Measurements from ENCODE around the gene TRPV5. TPM values are rescaled to one million over a fixed set of nuclear protein-coding genes. Genes with fewer than 3 reads are reported as not detected.

TRPV5 gene
- total and polyA plus RNA-seq, 2 donors (not counting 3 experiments of a cell fraction or from before 2014, with no cell fraction given) = not detected

- DNase-seq (ENCODE audit: low read depth, low spot score) (no peak), FAIRE-seq (no peak)
- H3K4me2 ChIP-seq (ENCODE audit: insufficient read depth, low read length) = no peak within 1 kb of the TSS
- no peak within 1 kb of the TSS for H3K27ac ChIP-seq (ENCODE audit: insufficient read depth, low read depth, low read length)
- no peak within 1 kb of the TSS for H2AFZ ChIP-seq (ENCODE audit: low read depth, low read length)
- H3K4me1 ChIP-seq (ENCODE audit: control insufficient read depth, extremely low read depth, insufficient read depth, low read length) = no peaks in the 10 kb centered on the region
- H3K27me3 ChIP-seq (ENCODE audit: control insufficient read depth in 2 of 2, insufficient read depth in 2 of 2, low read length in 2 of 2) = no peaks in the 10 kb centered on the region
- ChIA-PET POLR2A (no interaction called here), CTCF (no interaction called here)
- no peak for TF ChIP-seq POLR2AphosphoS5 (IDR thresholded peaks at IDR 0.05; ENCODE audit: insufficient read depth, low read depth, low read length)
- no peak within 1 kb of the TSS for H3K9ac ChIP-seq (replicated peaks; ENCODE audit: extremely low read depth, insufficient read depth, low read length)
- no peaks in the 10 kb centered on the region for H3K9me1 ChIP-seq (replicated peaks; ENCODE audit: control insufficient read depth, extremely low read depth, insufficient read depth, low read length)
- no peaks in the 10 kb centered on the region for H3K9me3 ChIP-seq (replicated peaks; ENCODE audit: control insufficient read depth, insufficient read depth, low read length)
- H3K4me3 ChIP-seq (replicated peaks in 1 of 3; ENCODE audit: insufficient read depth in 1 of 3, low read depth in 1 of 3, low read length in 3 of 3) = no peak within 1 kb of the TSS
- dilution Hi-C loops (cut with MboI; ENCODE audit: extremely low pct_ligation_motif_present, low sequenced_read_pairs) (no loop called here), intact Hi-C loops (cut with micrococcal nuclease) (no loop called here)
- no peaks in the 10 kb centered on the region for H4K20me1 ChIP-seq (replicated peaks; ENCODE audit: control insufficient read depth, extremely low read depth, insufficient read depth, low read length)
- BruUV-seq (replicated peaks) = no TSS peak
- no peaks in the 10 kb centered on the region for H3K79me2 ChIP-seq (ENCODE audit: control insufficient read depth, insufficient read depth, low read length)
- H3K36me3 ChIP-seq (ENCODE audit: control insufficient read depth in 2 of 2, extremely low read depth in 1 of 2, insufficient read depth in 2 of 2, low read length in 2 of 2) = no peaks in the 10 kb centered on the region
Measured at GRCh38 chr7:142939226-142939910, 5.8 kb upstream of the TRPV5 start, which contains the start of gene LLCFC1. LLCFC1 (plus strand) TSS chr7:142939484; CDS start chr7:142939622, 138 bp downstream.

DNA sequence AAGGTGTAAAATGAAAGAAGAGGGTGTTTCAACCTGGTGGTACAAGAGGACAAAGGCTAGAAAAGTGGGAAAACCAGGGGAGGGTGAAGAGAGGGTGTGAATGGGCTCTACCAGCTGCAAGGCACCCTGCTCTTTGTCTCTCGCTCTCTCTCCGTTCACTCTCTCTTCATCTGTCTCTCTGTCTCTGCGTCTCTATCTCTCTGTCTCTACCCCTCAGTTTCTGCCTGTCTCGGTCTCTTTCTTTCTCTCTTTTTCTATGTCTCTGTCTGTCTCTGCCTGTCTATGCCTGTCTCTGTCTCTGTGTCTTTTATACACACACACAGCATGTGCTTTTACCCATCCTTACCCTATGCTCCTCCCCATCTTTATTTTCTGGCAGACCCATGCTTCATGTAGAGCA lies 5.1 kb upstream of the TRPV5 start:
- CTCF ChIA-PET = no interaction called here

More for the DNA sequence above, 5.1 kb upstream of the TRPV5 start:
- H3K79me2 ChIP-seq (ENCODE audit: control insufficient read depth, insufficient read depth, low read length) = no peaks in the 10 kb centered on the region
- dilution Hi-C loops (cut with MboI; ENCODE audit: extremely low pct_ligation_motif_present, low sequenced_read_pairs) = no loop called here
- no peak overlapping the region for H3K4me2 ChIP-seq (ENCODE audit: insufficient read depth, low read length)
- H2AFZ ChIP-seq (ENCODE audit: low read depth, low read length) = no peak overlapping the region
- intact Hi-C loops (cut with micrococcal nuclease) = no loop called here
- no peaks in the 10 kb centered on the region for H3K4me1 ChIP-seq (ENCODE audit: control insufficient read depth, extremely low read depth, insufficient read depth, low read length)
- no peaks in the 10 kb centered on the region for H4K20me1 ChIP-seq (replicated peaks; ENCODE audit: control insufficient read depth, extremely low read depth, insufficient read depth, low read length)
- DNase-seq (ENCODE audit: low read depth, low spot score) (no peak), FAIRE-seq (no peak)
- H3K4me3 ChIP-seq (replicated peaks in 1 of 3; ENCODE audit: insufficient read depth in 1 of 3, low read depth in 1 of 3, low read length in 3 of 3) = no peak overlapping the region
- H3K27me3 ChIP-seq (ENCODE audit: control insufficient read depth in 2 of 2, insufficient read depth in 2 of 2, low read length in 2 of 2) = no peaks in the 10 kb centered on the region
- POLR2A ChIA-PET = no interaction called here
- no peaks in the 10 kb centered on the region for H3K9me1 ChIP-seq (replicated peaks; ENCODE audit: control insufficient read depth, extremely low read depth, insufficient read depth, low read length)
- no TSS peak for BruUV-seq (replicated peaks)
- no peak overlapping the region for H3K9ac ChIP-seq (replicated peaks; ENCODE audit: extremely low read depth, insufficient read depth, low read length)
- H3K27ac ChIP-seq (ENCODE audit: insufficient read depth, low read depth, low read length) = no peak overlapping the region
- no peak for TF ChIP-seq EZH2 (IDR thresholded peaks at IDR 0.05; ENCODE audit: borderline replicate concordance, low read depth, low read length, severe bottlenecking)
- no peak for TF ChIP-seq POLR2AphosphoS5 (IDR thresholded peaks at IDR 0.05; ENCODE audit: insufficient read depth, low read depth, low read length)
- TF ChIP-seq, protein P1, sequence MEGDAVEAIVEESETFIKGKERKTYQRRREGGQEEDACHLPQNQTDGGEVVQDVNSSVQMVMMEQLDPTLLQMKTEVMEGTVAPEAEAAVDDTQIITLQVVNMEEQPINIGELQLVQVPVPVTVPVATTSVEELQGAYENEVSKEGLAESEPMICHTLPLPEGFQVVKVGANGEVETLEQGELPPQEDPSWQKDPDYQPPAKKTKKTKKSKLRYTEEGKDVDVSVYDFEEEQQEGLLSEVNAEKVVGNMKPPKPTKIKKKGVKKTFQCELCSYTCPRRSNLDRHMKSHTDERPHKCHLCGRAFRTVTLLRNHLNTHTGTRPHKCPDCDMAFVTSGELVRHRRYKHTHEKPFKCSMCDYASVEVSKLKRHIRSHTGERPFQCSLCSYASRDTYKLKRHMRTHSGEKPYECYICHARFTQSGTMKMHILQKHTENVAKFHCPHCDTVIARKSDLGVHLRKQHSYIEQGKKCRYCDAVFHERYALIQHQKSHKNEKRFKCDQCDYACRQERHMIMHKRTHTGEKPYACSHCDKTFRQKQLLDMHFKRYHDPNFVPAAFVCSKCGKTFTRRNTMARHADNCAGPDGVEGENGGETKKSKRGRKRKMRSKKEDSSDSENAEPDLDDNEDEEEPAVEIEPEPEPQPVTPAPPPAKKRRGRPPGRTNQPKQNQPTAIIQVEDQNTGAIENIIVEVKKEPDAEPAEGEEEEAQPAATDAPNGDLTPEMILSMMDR (IDR thresholded peaks at IDR 0.05; ENCODE audit: extremely low read depth in 1 of 2, insufficient read depth in 1 of 2, low read depth in 1 of 2, low read length in 2 of 2) = no peak
- TF ChIP-seq GATA2 (IDR thresholded peaks at IDR 0.05; ENCODE audit: insufficient read depth, insufficient read length, low read depth, low read length) = no peak
- TF ChIP-seq, protein P2, sequence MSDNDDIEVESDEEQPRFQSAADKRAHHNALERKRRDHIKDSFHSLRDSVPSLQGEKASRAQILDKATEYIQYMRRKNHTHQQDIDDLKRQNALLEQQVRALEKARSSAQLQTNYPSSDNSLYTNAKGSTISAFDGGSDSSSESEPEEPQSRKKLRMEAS (IDR thresholded peaks at IDR 0.05; ENCODE audit: insufficient read depth, insufficient read length) = no peak
- TF ChIP-seq POLR2A (IDR thresholded peaks at IDR 0.05; ENCODE audit: low read depth, low read length) = no peak
- no peak for TF ChIP-seq JUN (IDR thresholded peaks at IDR 0.05; ENCODE audit: borderline replicate concordance, insufficient read depth, insufficient read length, low read depth)
- no peak for TF ChIP-seq FOS (IDR thresholded peaks at IDR 0.05; ENCODE audit: borderline replicate concordance, insufficient read depth, low read length)
- no peak for TF ChIP-seq MYC (IDR thresholded peaks at IDR 0.05; ENCODE audit: low read depth, low read length)
- H3K36me3 ChIP-seq (ENCODE audit: control insufficient read depth in 2 of 2, extremely low read depth in 1 of 2, insufficient read depth in 2 of 2, low read length in 2 of 2) = no peaks in the 10 kb centered on the region
- no peaks in the 10 kb centered on the region for H3K9me3 ChIP-seq (replicated peaks; ENCODE audit: control insufficient read depth, insufficient read depth, low read length)
